ENCODE results near the gene TNFRSF12A. TPM values are rescaled to one million over a fixed set of nuclear protein-coding genes. Genes with fewer than 3 reads are reported as not detected.

The TNFRSF12A gene
- total and polyA plus RNA-seq, 2 of the 4 experiments (the other 2 are of a cell fraction), result 103 to 304 TPM

- Histone ChIP-seq H2AK9ac (replicated peaks; ENCODE audit: low read depth, low read length, poor library complexity) (no peak overlapping the region), H3K4ac (ENCODE audit: low read depth, low read length) (no peak overlapping the region), H2BK15ac (ENCODE audit: low read depth, low read length) (no peak overlapping the region), H3K14ac (replicated peaks; ENCODE audit: low read depth, low read length) (no peak overlapping the region), H2AK5ac (ENCODE audit: low read depth, low read length) (no peak overlapping the region), H3K36me3 (ENCODE audit: control insufficient read depth, insufficient read depth, low read length) (no peaks in the 10 kb centered on the region), H3K18ac (ENCODE audit: low read depth, low read length) (no peak overlapping the region), H3K9ac (ENCODE audit: low read depth, low read length) (no peak overlapping the region), H3K79me1 (ENCODE audit: low read depth in 1 of 2, low read length in 2 of 2) (peaks cover 14 to 22% of the 10 kb centered on the region in 2 experiments), H3K27ac (ENCODE audit: insufficient read depth, low read length) (no peak overlapping the region), H3K27me3 (ENCODE audit: control insufficient read depth, insufficient read depth, low read length) (no peaks in the 10 kb centered on the region), H2BK120ac (ENCODE audit: low read depth, low read length) (no peak overlapping the region), H3K9me1 (ENCODE audit: insufficient read depth, low read length) (0 out of 2 replicates have a peak, but pooled peaks cover 4% of the 10 kb centered on the region), H3K4me1 (ENCODE audit: control insufficient read depth, insufficient read depth, low read length) (peaks cover 4% of the 10 kb centered on the region), H3K4me3 (ENCODE audit: insufficient read depth, low read depth, low read length) (no peak overlapping the region), H2BK5ac (ENCODE audit: low read depth, low read length, poor library complexity, severe bottlenecking) (no peak overlapping the region), H2AFZ (replicated peaks; ENCODE audit: low read length, poor library complexity) (peak overlapping the region; percentile 7), H4K5ac (ENCODE audit: low read depth, low read length) (no peak overlapping the region), H3K56ac (ENCODE audit: extremely low read depth, insufficient read depth, low read length) (no peak overlapping the region), H3K23ac (ENCODE audit: low read depth, low read length) (no peak overlapping the region), H3K4me2 (ENCODE audit: low read depth, low read length) (no peak overlapping the region), H4K8ac (ENCODE audit: low read depth in 2 of 2, low read length in 2 of 2) (no peak overlapping the region), H4K91ac (ENCODE audit: insufficient read depth, low read depth, low read length) (no peak overlapping the region), H4K20me1 (ENCODE audit: insufficient read depth, low read length) (peaks cover 1% of the 10 kb centered on the region; the same call in 1 of the 2 replicates), H2BK20ac (ENCODE audit: low read depth, low read length) (no peak overlapping the region), H3K9me3 (ENCODE audit: control insufficient read depth, insufficient read depth, low read length) (no peaks in the 10 kb centered on the region)
- intact Hi-C loops (cut with micrococcal nuclease) (no loop called here), in situ Hi-C loops (cut with MboI; ENCODE audit: low sequenced_read_pairs) (no loop called here), dilution Hi-C loops (cut with HindIII; ENCODE audit: low sequenced_read_pairs, unreplicated experiment) (no loop called here)
- ATAC-seq (ENCODE audit: low read depth) (no peak), DNase-seq (no peak)
- TF ChIP-seq SMC3 (IDR thresholded peaks at IDR 0.05; ENCODE audit: low read depth, low read length) (no peak), RFX5 (IDR thresholded peaks at IDR 0.05; ENCODE audit: low read depth, low read length) (no peak), FOS (IDR thresholded peaks at IDR 0.05; ENCODE audit: low read depth, low read length) (no peak), RCOR1 (IDR thresholded peaks at IDR 0.05; ENCODE audit: insufficient replicate concordance, low read length) (no peak), CEBPB (IDR thresholded peaks at IDR 0.05; ENCODE audit: low read depth, low read length) (no peak)
- POLR2A ChIA-PET (ENCODE audit: unreplicated experiment), result no interaction called here
- CTCF ChIA-PET, result no interaction called here
- 46% methylated on average over 4 of the region's 6 CpGs; no CpG with 5 or more reads in 1 of the 2 experiments for WGBS, 2 experiments (ENCODE audit: extremely low coverage in 2 of 2, insufficient read length in 1 of 2)
- no TSS peak for BruUV-seq (replicated peaks)
Observed at GRCh38 chr16:2977440-2977839, 42.7 kb upstream of the TNFRSF12A start.

All from IMR-90 (cell line).